GM12878 (cell line): ENCODE measurements around the gene GNG3. TPM values are rescaled to one million over a fixed set of nuclear protein-coding genes. Genes with fewer than 3 reads are reported as not detected.
A peak's percentile ranks its signal among the peaks of the same experiment; 100 is the strongest.

Experiments
- ATAC-seq: fragments of 200-7000 bp; cut with Tn5 transposase; 3 replicates; pipeline ENCODE4 v1.9.1; 2020; ENCODE audit warnings: mild to moderate bottlenecking, moderate library complexity
- BruUV-seq: library from RNA; stranded (reverse); fragments of 400-500 nt; replicated peaks from 2 replicates; lab custom pipeline; 2021; lab: Mats Ljungman, UMichigan
- CTCF ChIA-PET: fragments of 300-600 bp; sonication (Branson Sonifier 250); formaldehyde crosslinking; extraction: SDS; loops from one replicate; lab custom pipeline; 2021; ENCODE audit warnings: inconsistent platforms; lab: Yijun Ruan, JAX
- POLR2A ChIA-PET: fragments of 350-600 bp; formaldehyde crosslinking; extraction: SDS; loops from one replicate; lab custom pipeline; 2021; ENCODE audit warnings: inconsistent platforms; lab: Charles Lee
- RAD21 ChIA-PET: fragments of 300-600 bp; sonication (Branson Sonifier 250); formaldehyde crosslinking; loops from one replicate; lab custom pipeline; 2023; ENCODE audit warnings: antibody characterized with exemption; ENCODE audit not compliant: unreplicated experiment; lab: Charles Lee
- SMC1A ChIA-PET: fragments of 300-600 bp; sonication (Branson Sonifier 250); formaldehyde crosslinking; loops from one replicate; lab custom pipeline; 2023; ENCODE audit not compliant: unreplicated experiment, uncharacterized antibody; lab: Charles Lee
- DNase-seq: peaks from one replicate; pipeline ENCODE4 v3.0.0-alpha.2; 2011; ENCODE audit warnings: low read depth, low spot score
- FAIRE-seq: peaks from 3 replicates; lab custom pipeline; 2011; peaks lifted over from hg19 to GRCh38; lab: Jason Lieb, UNC
- H2AFZ ChIP-seq: 2 replicates; pipeline ENCODE4 v1.6.0; 2011; ENCODE audit warnings: low read depth, low read length, control low read depth; ENCODE audit not compliant: control insufficient read depth
- H3K27ac ChIP-seq: 2 replicates; pipeline ENCODE4 v1.5.1; 2011; ENCODE audit warnings: control low read depth; ENCODE audit not compliant: control insufficient read depth, insufficient read depth
- H3K27me3 ChIP-seq, 2 experiments: replicated peaks in 1 of 2; 2 replicates each; pipeline versions ENCODE4 v1.6.0 to v1.6.1; 2011; ENCODE audit warnings: low read length in 1 of 2; ENCODE audit not compliant: control insufficient read depth in 2 of 2, insufficient read depth in 2 of 2
- H3K36me3 ChIP-seq, 2 experiments: 2 replicates each; pipeline ENCODE4 v1.5.1; 2011; ENCODE audit warnings: low read length in 1 of 2; ENCODE audit not compliant: control insufficient read depth in 2 of 2, insufficient read depth in 2 of 2
- H3K4me1 ChIP-seq: 2 replicates; pipeline ENCODE4 v1.6.1; 2011; ENCODE audit warnings: mild to moderate bottlenecking, low read length, moderate library complexity, mixed read lengths; ENCODE audit not compliant: control insufficient read depth, insufficient read depth
- H3K4me2 ChIP-seq: 2 replicates; pipeline ENCODE4 v1.6.0; 2011; ENCODE audit warnings: control low read depth; ENCODE audit not compliant: control insufficient read depth, insufficient read depth
- H3K4me3 ChIP-seq: fragments of 200-600 bp; sonication (generic); 2 replicates; pipeline ENCODE4 v1.5.1; 2016
- H3K79me2 ChIP-seq: 2 replicates; pipeline ENCODE4 v1.6.0; 2011; ENCODE audit warnings: low read length; ENCODE audit not compliant: control insufficient read depth, insufficient read depth
- H3K9ac ChIP-seq: 2 replicates; pipeline ENCODE4 v1.8.0; 2011; ENCODE audit warnings: low read length, control low read depth, mixed read lengths; ENCODE audit not compliant: control insufficient read depth, insufficient read depth
- H3K9me3 ChIP-seq: replicated peaks from 3 replicates; pipeline ENCODE4 v1.5.1; 2011; ENCODE audit warnings: mild to moderate bottlenecking, low read length; ENCODE audit not compliant: control insufficient read depth, insufficient read depth
- H4K20me1 ChIP-seq: 2 replicates; pipeline ENCODE4 v1.6.0; 2011; ENCODE audit not compliant: control insufficient read depth, insufficient read depth
- ATF3 ChIP-seq: IDR thresholded peaks from 2 replicates; pipeline ENCODE4 v1.6.1; 2011; ENCODE audit warnings: low read depth, mild to moderate bottlenecking, low read length, moderate library complexity, borderline replicate concordance; ENCODE audit errors: extremely low read depth
- ATF7 ChIP-seq: fragments of 450-650 bp; IDR thresholded peaks from 2 replicates; pipeline ENCODE4 v1.6.1; 2016; ENCODE audit warnings: low read depth, mild to moderate bottlenecking
- IRF5 ChIP-seq: fragments of 450-650 bp; IDR thresholded peaks from 2 replicates; pipeline ENCODE4 v1.6.1; 2017; ENCODE audit warnings: borderline replicate concordance
- JUND ChIP-seq: IDR thresholded peaks from 2 replicates; pipeline ENCODE4 v1.6.1; 2012; ENCODE audit warnings: low read depth, mild to moderate bottlenecking, low read length, improper control_type of control experiment, moderate library complexity
- KLF5 ChIP-seq: fragments of 450-650 bp; IDR thresholded peaks from 2 replicates; pipeline ENCODE4 v1.6.1; 2014; ENCODE audit warnings: mild to moderate bottlenecking; ENCODE audit not compliant: partially characterized antibody
- PBX3 ChIP-seq: IDR thresholded peaks from 2 replicates; pipeline ENCODE4 v1.6.1; 2011; ENCODE audit warnings: mild to moderate bottlenecking, low read depth, low read length, moderate library complexity; ENCODE audit not compliant: insufficient replicate concordance
- REST ChIP-seq: IDR thresholded peaks from 2 replicates; pipeline ENCODE4 v1.6.1; 2012; ENCODE audit warnings: mild to moderate bottlenecking, low read depth, low read length
- SIN3A ChIP-seq: IDR thresholded peaks from 2 replicates; pipeline ENCODE4 v1.6.1; 2012; ENCODE audit warnings: low read depth, low read length, improper control_type of control experiment
- USF2 ChIP-seq: IDR thresholded peaks from 2 replicates; pipeline ENCODE4 v1.6.1; 2011; ENCODE audit warnings: low read depth, low read length, improper control_type of control experiment, borderline replicate concordance
- ZBTB4 ChIP-seq: fragments of 450-650 bp; formaldehyde crosslinking; IDR thresholded peaks from 2 replicates; pipeline ENCODE4 v1.4.0; 2022; ENCODE audit warnings: mild to moderate bottlenecking, moderate library complexity
- ZSCAN29 ChIP-seq: fragments of 450-650 bp; IDR thresholded peaks from 2 replicates; pipeline ENCODE4 v1.6.1; 2017; ENCODE audit warnings: mild to moderate bottlenecking, moderate library complexity
- WGBS: methylation state at CpG from one replicate; pipeline ENCODE4 v1.1.6; 2016; ENCODE audit warnings: low lambda C conversion rate; ENCODE audit not compliant: insufficient replicate concordance, insufficient coverage; ENCODE audit errors: missing lambda C conversion rate; 5-methylcytosine and 5-hydroxymethylcytosine counted together
- in situ Hi-C: fragments of 300-500 bp; cut with MboI; formaldehyde crosslinking; loops from 9 replicates; pipeline ENCODE4 v1.14.3; 2018; ENCODE audit warnings: mixed read lengths
- intact Hi-C: fragments of 100-400 bp; cut with micrococcal nuclease; formaldehyde crosslinking; loops from one replicate; pipeline ENCODE4 v1.14.2; 2022; ENCODE audit not compliant: unreplicated experiment
- polyA plus RNA-seq, 11 experiments: library from polyadenylated mRNA; depleted of rRNA in 4 of 11; unstranded in 6 of 11; stranded (reverse) in 5 of 11; fragments of >200 nt; fragmentation: Nextera tagmentation in 4 of 11; fragmentation: Illumina TruSeq in 1 of 11; extraction: Ambion mirVana in 4 of 11; extraction: Trizol in 1 of 11; gene quantifications; 1 replicate in 1 of 11; 2 replicates in 10 of 11; pipeline versions ENCODE4 v1.2.1 to v1.2.3, GENCODE V29; 2011 to 2016; ENCODE audit warnings: inconsistent platforms in 2 of 11, missing spikeins in 2 of 11, low read depth in 1 of 11
- total RNA-seq, 4 experiments: library from RNA; depleted of rRNA in 3 of 4; stranded (reverse); fragments of >200 nt in 3 of 4; fragmentation: Illumina TruSeq in 1 of 4; extraction: Trizol in 1 of 4; gene quantifications; 2 replicates each; pipeline versions ENCODE4 v1.2.1 to v1.2.3, GENCODE V29; 2013 to 2021

GNG3 gene
- total and polyA plus RNA-seq, 10 of the 15 experiments (the other 5 are each of a cell fraction or from before 2014, with no cell fraction given) = 0.27 to 0.83 (median 0.57) TPM; not detected in 5

GRCh38 chr11:62705413-62705812 lies 2.1 kb upstream of the GNG3 start:
- no TSS peak for BruUV-seq
- intact Hi-C loops = loop anchor here (5.0 kb wide), 1 partner anchor 103 kb away; the partner anchor contains the start of gene MTA2
- TF ChIP-seq KLF5 = no peak
- TF ChIP-seq ZSCAN29 = no peak
- no peak for TF ChIP-seq JUND
- TF ChIP-seq PBX3 = no peak
- no peak for TF ChIP-seq ATF7
- no peak for TF ChIP-seq ZBTB4
- TF ChIP-seq ATF3 = no peak
- no peak for TF ChIP-seq REST
- no peak for TF ChIP-seq USF2
- TF ChIP-seq SIN3A = no peak
- no peak for TF ChIP-seq IRF5

More at GRCh38 chr11:62705413-62705812, 2.1 kb upstream of the GNG3 start:
- SMC1A ChIA-PET = interaction anchor here (1.0 to 2.5 kb wide), 6 partner anchors 23 to 163 kb away, joined by 3 to 9 read pairs (median 5); partner anchors contain the start of genes C11orf98, CSKMT, HNRNPUL2 and TTC9C
- POLR2A ChIA-PET = interaction anchor here (0.6 to 7.6 kb wide), 11 partner anchors 13 to 177 kb away, joined by 3 to 79 read pairs (median 5); partner anchors contain the start of genes B3GAT3, C11orf98, CSKMT and EEF1G
- RAD21 ChIA-PET = interaction anchor here (0.8 to 2.3 kb wide), 9 partner anchors 38 to 281 kb away, joined by 3 to 6 read pairs (median 3); partner anchors contain the start of genes C11orf98, CSKMT, EML3 and TAF6L
- WGBS = 54% methylated on average over 7 of the region's 7 CpGs
- DNase-seq (no peak), ATAC-seq (no peak), FAIRE-seq (no peak)
- peak overlapping the region; percentile 76 for H2AFZ ChIP-seq
- peak overlapping the region; percentile 40 for H3K9ac ChIP-seq
- peaks cover 29% of the 10 kb centered on the region for H3K4me1 ChIP-seq
- peaks cover 3 to 9% of the 10 kb centered on the region in 2 experiments; a peak in 2 of 4 replicates for H3K36me3 ChIP-seq
- H3K4me3 ChIP-seq = peak overlapping the region; percentile 79
- no peaks in the 10 kb centered on the region for H3K27me3 ChIP-seq
- H3K4me2 ChIP-seq = peak overlapping the region; percentile 78
- in situ Hi-C loops = no loop called here
- no peaks in the 10 kb centered on the region for H3K9me3 ChIP-seq
- peak overlapping the region; percentile 51; the same call in 1 of the 2 replicates for H3K27ac ChIP-seq
- CTCF ChIA-PET = interaction anchor here (0.8 to 5.0 kb wide), 6 partner anchors 11 to 156 kb away, joined by 3 to 21 read pairs (median 3); partner anchors contain the start of gene TTC9C
- no peaks in the 10 kb centered on the region for H4K20me1 ChIP-seq
- no peaks in the 10 kb centered on the region for H3K79me2 ChIP-seq
